Measurements from ENCODE around the gene DNAJC22.

DNAJC22 gene

GRCh38 chr12:49345051-49345824, 1.4 kb upstream of the DNAJC22 start:
- peak; percentile 41 for DNase-seq

DNA sequence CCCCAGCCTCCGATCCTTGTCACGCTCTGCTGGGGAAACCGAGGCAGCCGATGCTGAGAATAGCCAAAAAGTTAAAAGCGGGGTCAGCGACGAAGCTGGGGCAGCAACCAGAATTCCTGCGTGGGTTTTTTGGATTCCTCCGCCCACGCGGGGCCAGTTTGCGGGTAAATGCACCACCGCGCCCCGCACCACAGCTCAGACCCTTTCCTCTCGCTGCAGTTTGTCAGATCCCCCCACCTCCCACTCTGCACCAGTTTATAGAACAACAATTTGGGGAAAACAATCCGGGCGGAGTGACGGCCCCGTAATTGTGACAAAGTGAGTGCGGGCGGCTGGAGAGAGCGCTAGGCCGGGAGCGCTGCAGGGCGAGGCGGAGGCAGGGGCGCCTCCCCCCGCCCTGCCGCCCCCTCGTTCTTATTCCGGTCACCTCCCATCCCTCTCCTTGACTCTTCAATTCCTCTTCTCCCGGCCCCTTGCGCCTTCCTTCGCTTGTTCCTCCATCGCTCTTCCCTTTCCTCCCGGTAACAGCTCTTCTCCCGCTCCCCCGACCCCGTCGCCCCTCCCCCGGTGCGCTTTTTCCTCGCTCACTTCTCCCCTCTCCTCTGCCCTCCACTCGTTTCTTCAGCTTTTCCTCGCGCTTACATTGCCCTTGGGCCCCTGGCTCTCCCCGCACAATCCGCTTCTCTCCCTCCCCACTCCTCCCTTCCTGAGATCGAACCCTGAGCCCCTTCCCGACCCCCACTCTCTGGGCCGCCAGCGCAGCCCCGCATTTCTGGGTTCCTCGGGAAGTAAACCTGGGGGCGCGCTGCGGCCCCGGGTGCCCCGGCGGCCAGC, 646 bp upstream of the DNAJC22 start:
- DNase-seq = no peak

DNA sequence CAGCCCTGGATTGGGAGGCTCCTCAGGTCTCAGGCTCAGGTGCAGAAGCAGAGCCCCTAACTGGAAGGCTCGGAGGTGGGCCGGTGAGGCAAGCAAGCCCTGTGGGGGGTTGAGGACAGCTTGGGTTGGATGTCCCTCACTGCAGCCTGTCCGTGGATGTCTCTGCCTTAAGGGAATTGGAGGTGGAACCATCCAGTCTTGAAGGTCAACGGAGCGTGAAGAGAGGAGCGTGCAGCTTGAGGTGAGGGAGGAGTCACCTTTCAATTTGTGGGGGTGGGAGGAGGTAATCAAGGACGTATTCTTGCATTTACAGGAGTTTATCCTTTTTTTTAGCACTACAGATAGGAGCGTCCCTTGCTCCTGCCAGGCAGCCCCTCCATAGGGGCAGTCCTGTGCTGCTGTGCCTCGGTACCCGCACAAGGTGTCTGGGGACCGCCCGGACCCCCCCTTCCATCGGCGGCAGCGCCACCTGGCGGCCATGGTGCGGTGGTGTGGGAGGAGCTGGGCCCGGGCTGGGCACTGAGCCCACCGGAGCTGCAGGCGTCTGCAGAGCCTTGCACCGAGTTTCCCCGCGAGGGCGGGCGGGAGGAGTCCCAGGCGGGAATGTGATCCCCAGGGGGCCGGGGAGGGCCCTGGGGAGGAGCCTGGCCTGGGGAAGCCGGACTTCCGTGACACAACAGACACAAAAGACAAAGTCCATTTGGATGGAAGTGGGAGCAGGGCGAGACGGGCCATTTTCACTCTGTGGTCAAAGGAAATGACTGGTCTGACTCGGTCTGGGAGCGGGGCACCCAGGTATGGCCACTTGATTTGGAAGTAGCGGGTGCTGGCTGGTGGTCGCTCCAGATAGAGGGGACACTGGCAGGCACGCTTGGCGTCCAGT, 864 bp downstream of the DNAJC22 start:
- peak; percentile 85 for DNase-seq

- DNase-seq = no peak
Measured at GRCh38 chr12:49348781-49349180, 2.1 kb downstream of the DNAJC22 start.

GRCh38 chr12:49349266-49349665, 2.6 kb downstream of the DNAJC22 start:
- DNase-seq = no peak

- DNase-seq = no peak
Measured at GRCh38 chr12:49352351-49352750, 5.7 kb downstream of the DNAJC22 start.

DNA sequence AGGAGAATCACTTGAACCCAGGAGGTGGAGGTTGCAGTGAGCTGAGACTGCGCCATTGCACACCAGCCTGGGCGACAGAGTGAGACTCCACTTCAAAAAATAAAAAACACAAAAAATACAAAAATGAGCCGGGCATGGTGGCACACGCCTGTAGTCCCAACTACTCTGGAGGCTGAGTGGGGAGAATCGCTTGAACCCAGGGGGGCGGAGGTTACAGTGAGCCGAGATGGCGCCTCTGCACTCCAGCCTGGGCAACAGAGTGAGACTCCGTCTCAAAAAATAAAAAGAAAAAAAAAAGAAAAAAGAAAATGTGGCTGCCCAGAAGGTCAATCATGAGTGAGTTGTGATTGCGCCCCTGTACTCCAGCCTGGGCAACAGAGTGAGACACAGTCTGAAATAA, 9.2 kb downstream of the DNAJC22 start:
- DNase-seq = no peak

GRCh38 chr12:49357103-49357678, 10.5 kb downstream of the DNAJC22 start:
- no peak for DNase-seq

DNA sequence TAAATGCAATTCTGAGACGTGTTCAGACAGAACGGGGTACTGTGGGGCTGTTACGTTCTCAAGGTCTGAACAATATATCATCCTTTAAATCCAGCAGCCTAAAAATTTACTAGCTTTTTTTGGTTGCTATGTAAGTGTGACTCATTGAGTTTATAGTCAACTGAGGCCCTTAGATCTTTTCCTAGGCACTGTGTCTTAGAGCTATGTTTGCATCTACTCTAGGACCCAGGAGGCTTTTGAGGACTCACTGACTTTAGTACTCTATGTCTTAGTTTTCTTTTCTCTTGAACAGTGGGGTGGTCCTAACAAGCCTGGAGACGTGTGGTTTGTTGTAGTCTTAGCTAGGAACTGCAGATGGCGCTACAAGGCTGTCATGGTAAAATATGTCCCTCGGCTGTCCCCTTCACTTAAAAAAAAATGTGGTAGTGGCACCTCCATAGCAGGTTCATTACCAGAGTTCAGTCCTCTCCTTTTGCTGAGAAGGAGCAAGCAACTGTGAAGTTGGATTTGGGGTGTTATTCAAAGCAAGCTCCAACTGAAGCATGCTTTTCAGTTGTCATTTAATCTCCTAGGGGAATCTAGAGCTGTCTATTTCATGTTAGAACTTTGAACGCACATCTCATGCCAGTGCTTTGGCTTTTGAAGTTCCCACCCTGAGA, 11.9 kb downstream of the DNAJC22 start:
- DNase-seq = peak; percentile 28

DNA sequence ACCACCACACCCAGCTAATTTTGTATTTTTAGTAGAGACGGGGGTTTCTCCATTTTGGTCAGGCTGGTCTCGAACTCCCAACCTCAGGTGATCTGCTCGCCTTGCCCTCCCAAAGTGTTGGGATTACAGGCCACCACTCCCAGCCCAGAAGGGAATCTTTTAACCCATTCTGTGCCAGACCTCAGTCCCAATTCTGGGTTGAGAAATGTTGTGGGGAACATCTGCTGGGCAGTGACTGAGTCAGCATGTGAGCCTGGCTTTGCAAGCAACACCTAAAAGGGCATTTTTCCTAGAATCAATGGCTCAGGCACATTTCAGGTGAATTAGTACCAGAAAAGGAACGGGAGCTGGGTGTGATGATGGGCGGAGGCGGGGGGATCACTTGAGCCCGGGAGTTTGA, 13.0 kb downstream of the DNAJC22 start:
- no peak for DNase-seq

- DNase-seq = no peak
Measured at GRCh38 chr12:49362077-49362476, 15.4 kb downstream of the DNAJC22 start.

GRCh38 chr12:49364989-49365388, 18.3 kb downstream of the DNAJC22 start:
- no peak for DNase-seq

DNA sequence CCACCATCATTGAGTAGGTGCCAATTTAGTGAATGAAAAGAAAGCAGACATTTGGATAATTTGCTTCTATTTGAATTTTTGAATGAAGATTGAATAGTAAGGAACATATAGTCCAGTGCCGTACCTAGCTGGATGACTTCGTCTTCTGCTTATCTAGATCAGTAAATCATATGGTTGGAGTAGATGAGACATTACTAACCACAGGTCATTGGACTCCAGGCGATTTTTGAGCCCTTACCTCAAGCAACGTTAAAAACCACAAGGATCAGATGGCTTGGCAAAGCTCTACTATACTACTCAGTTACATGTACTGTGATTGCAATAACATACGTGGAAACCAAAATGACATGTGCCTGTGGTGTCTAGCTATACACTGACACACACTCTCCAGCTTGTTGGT, 18.9 kb downstream of the DNAJC22 start:
- DNase-seq = no peak

- no peak for DNase-seq
Measured at GRCh38 chr12:49366096-49366651, 19.5 kb downstream of the DNAJC22 start.

DNA sequence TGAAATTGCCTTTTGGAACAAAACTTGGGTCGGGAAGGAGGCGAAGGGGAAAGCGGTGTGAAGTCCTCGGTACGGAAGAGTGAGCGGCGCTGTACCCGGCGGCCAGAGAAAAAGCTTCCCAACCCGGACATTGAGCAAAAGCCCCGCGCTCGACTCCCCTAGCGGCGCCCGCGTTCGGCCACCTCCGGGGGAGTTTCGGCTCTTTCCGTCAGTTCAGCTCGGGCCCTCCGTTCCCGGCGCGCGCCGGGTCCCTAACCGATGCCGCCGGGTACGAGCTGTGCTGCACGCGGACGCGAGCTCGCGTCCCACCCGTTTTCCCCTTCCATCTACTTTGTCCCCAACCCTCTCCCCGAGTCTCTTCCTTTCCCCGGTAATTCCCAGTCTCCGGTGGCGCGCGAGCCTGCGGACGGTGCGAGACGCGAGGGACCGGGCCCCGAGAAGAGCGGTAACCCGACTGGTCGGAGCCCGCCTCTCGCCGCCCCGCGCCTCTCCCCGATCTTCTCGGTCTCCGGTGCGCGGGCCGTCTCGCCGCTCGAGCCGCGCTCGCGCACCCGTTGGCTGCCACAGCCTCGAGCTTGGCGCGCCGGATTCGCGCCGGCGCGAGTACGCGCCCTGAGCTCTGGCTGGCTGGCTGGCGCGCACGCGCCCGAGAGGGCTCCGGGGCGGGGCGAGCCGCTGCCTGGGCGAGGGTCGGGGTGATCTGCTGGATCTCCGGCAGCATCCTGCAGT, 20.1 kb downstream of the DNAJC22 start:
- DNase-seq = peak; percentile 90

DNA sequence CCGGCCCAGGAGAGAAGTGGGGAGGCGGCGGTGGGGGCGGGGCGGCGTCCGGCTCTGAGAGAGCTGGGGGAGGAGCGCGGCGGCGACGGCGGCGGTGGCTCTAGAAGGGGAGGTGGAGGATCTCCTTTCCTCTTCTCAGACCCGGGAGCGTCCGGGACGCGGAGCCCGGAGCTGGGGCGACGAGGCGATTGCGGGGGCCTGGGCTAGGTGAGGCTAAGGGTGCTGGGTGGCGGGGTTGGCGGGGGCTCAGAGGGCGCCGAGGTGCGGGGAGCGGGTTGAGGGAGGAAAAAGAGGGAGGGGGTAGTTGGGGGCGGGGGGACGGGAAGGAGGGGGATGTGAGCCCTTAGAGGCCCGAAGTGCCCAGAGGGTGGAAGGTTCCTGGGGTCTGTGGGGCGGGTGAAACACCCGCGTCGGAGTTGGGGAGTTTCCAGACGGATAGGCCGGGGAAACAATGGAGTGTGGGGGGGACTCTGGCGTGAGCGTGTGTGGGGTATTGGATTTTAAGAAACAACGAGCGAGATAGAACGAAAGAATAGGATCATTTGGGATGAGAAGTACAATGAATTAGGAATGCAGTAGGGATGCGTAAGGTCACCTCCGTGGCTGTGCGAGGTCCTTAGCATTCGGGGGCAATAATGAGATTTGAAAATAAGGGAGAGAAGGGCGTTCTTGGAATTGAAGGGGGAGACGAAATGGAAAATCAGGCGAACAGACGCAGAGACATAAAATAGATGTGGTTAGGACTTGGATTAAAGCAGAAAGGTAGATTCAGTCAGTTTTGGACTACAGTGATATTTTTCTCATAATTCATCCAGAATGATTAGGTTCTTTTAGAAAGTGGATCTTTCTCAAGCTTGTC, 20.9 kb downstream of the DNAJC22 start, which contains the start of gene SPATS2:
SPATS2 (plus strand) TSS at position 82 of the 859 bp plus-strand sequence. CDS start 93,551 bp downstream, outside the sequence.
- DNase-seq = no peak

GRCh38 chr12:49368240-49368600, 21.5 kb downstream of the DNAJC22 start:
- no peak for DNase-seq

GRCh38 chr12:49369411-49370145, 22.9 kb downstream of the DNAJC22 start:
- DNase-seq = no peak

- no peak for DNase-seq
Measured at GRCh38 chr12:49370539-49370938, 23.9 kb downstream of the DNAJC22 start.
